T-helper 2 cell treated with Interferon-gamma antibody and Interleukin-4, amounts not matched to agents 100 ng/mL and 5 ng/mL, for 36 hours (primary cell): ENCODE data around the gene DAO. TPM values are rescaled to one million over a fixed set of nuclear protein-coding genes. Genes with fewer than 3 reads are reported as not detected.
"Not testable (repeated sequence)": the region's sequence is repeated elsewhere in the genome, so short reads cannot be mapped to it uniquely, and the experiment has no call there.

Source experiments
- intact Hi-C: fragments of 100-400 bp; cut with micrococcal nuclease; formaldehyde crosslinking; loops from one replicate; pipeline ENCODE4 v1.15.1; 2023
- total RNA-seq: library from RNA; stranded (reverse); gene quantifications from 2 replicates; pipeline ENCODE4 v1.2.3, GENCODE V29; 2022

The DAO gene
- total RNA-seq: not detected in 2 replicates

- intact Hi-C loops: loop anchor here (5.0 kb wide), 1 partner anchor 73 kb away; no protein-coding TSS in a partner anchor
These were observed at the start of gene DAO for GRCh38 chr12:108879615-108880254. TSS of gene DAO (plus strand) at chr12:108880092. CDS start at chr12:108885007, 4,915 bp downstream.

DNA sequence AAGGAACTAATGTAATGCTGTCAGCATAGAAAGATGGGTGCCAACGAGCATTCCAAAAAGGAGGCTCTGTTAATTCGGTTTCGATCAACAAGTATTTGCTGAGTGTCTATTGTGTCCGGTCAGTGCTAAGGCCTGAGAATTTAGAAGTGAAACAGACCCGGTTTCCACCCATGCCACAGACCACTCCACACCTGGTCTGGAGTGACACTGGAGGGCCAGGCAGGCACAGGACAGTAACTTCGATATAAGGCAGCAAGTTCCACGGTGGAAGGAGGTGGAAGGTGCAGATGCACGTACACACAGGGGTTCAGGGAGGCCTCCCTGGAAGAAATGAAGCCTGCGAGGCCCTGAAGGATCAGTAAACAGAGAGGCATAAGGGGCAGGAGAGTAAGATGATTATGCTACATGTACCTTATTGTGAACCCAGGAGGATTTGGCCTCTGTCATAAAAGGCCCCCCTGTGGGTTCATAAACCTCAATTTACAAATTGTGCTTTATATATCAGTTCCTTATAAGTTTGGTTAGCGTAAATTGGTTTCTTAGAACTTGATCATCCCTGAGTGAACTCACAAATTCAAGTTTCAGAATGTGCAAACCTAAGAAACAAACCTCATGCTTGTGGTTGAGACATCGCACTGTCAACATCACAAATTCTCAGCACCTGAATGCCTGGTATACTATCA, 48.4 kb upstream of the DAO start:
- intact Hi-C loops: no loop called here

DNA sequence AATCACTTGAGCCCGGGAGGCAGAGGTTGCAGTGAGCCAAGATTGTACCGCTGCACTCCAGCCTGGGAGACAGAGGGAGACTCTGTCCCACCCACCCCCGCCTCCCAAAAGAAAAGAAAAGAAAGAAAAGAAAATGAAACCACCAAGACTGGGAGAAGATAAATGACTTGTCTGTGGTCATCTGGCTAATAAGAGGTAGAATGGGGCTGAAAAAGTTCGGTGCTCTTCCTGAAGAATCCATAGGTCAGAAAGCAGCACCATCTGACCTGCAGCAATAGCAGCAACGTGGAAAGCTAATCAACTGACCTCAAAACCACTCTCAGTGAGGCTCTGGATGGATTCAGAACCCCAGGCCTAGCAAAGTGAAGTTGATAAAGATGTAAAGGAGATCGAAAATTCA, 47.7 kb upstream of the DAO start:
- intact Hi-C loops: no loop called here

GRCh38 chr12:108832730-108833354, 47.0 kb upstream of the DAO start:
- intact Hi-C loops: no loop called here

- intact Hi-C loops: no loop called here
These were observed 46.5 kb upstream of the DAO start for GRCh38 chr12:108833355-108833733.

- intact Hi-C loops: no loop called here
These were observed 46.0 kb upstream of the DAO start for GRCh38 chr12:108833757-108834472.

DNA sequence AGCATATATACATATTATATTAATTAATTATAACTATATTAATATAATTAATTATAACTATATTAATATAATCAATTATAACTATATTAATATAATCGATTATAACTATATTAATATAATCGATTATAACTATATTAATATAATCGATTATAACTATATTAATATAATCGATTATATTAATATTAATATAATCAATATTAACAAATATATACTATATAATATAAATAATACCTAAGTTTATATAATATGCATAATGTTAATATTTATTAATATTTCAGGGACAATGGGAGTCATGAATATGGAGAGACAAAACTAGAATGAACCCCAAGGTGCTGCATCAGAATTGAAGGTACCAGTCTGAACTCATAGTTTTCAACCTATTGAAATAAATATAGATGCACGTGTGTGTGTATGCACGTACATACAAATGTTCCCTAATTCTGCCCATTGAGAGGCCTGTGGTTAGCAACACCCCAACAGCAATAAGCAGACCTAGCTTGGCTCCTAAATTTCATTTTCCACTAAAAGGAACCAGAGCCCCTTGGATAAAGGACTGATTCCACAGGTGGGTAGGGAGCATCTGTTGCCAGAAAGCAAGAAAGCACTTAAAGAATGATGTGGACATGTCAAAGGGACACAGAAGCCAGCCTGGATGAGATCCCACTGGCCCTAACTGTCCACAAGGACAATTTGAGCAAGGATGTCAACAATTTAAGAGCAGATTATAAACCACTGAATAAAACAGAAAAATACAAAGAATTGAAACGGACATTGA, 43.8 kb upstream of the DAO start:
- intact Hi-C loops: loop anchor here (5.0 kb wide), 1 partner anchor 216 kb away; the partner anchor contains the start of gene USP30

- intact Hi-C loops: loop anchor here (5.0 kb wide), 1 partner anchor 215 kb away; the partner anchor contains the start of gene USP30
These were observed 42.7 kb upstream of the DAO start for GRCh38 chr12:108837239-108837638.

DNA sequence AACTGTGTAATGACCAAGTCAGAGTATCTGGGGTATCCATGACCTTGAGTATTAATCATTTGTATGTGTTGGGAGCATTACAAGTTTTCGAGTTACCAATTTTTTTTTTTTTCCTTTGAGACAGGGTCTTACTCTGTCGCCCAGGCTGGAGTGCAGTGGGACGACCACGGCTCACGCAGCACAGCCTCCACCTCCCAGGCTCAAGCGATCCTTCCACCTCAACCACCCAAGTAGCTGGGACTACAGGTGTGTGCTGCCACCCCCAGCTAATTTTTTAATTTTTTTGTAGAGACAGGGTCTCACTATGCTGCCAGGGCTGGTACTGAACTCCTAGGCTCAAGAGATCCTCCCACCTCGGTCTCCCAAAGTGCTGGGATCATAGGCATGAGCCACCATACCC, 42.2 kb upstream of the DAO start:
- intact Hi-C loops: loop anchor here (1.0 to 5.0 kb wide), 3 partner anchors 19 to 215 kb away; partner anchors contain the start of genes CORO1C and USP30

DNA sequence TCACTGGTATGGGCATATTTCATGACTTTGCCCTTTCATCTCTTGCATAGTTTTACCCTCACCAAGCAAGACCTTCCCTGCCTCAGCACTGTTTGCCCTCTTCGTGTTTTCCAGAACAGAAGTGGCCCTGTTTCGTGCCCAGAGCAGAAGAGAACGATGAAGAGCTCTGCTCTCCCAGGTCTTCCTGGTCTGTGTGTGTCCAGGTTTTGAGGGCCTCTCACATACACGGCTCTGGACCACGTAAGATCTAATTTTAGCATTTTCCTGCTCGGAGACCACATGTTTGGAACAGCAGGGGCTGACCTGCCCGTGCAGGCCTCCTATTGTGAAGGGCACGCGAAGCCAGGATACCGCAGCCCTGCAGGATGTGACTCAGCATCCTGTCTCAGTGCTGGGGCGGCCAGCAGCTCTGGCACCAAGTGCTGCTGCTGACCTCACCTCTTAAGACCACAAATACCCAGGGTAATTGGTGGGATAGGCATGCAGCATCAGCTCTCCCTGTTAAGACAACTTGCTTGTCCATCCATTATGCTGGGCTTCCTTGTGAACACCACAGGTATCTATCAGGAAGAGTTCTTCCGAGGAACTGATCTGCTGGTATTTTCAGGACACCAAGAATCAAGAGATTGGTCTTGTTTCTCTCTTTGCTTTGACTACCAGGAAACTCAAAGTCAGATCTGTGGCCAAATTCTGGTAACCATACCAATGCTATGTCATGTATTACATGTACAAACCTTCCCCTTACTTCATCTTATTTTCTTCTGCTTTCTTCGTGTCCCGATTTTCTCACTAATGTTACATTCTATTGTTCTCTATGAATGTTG, 41.5 kb upstream of the DAO start:
- intact Hi-C loops: loop anchor here (1.0 to 5.0 kb wide), 3 partner anchors 18 to 214 kb away; partner anchors contain the start of genes CORO1C and USP30

DNA sequence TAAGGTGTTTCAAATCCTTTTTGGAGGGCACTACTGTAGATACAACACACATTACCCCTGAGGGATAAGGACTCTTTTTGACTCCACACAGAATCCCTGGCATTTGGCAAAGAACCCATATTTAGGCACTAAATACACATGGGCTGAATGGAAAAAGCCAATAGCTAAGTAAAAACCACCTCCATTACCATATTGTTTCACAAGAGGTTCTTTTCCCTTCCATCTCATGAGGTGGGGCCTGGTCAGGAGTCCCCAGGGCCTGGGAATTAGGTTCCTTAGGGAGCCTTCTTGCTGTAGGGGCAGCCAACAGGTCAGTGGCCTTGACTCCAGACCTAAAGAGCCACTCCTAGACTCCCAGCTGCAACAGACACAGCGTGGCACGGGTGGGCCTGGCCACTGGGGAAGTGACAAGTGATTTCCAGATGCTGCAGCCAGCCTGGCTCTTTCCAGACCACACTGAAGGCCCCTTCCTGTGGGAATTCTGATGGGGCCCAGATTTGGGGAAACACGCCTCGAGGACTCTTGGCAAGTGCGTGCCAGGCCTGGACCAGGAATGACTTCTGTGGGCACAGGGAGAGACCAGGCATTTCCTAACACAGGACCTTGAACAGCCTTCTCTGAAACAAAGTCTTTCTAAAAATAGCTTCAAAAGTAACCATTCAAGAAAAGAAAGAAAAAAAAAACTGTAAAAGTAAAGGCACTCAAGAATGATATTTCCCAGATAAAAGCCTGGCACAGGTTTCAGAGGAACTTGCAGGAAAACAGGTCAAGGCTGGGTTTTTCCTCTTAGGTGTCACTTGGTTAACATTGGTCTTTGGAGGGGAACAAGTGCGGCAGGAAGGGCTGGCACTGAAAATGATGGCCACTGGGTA, 40.6 kb upstream of the DAO start:
- intact Hi-C loops: loop anchor here (2.0 to 5.0 kb wide), 2 partner anchors 108 to 213 kb away; partner anchors contain the start of genes CORO1C and USP30

DNA sequence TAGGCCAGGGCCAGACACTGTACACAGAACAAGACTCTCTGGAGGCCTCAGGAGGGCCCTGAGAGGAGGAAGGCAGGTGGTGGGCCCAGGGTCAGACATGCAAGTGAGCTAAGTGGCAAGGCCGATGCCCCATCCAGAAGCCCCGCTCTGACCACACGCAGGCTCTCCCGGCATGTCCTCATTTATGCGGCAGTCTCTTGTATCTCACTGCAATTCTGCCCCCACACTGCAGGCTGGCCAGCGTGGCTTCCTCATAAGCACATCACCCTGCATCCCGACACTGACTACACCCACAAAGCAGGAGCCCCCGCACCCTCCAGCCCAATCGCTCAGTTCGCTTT, 40.0 kb upstream of the DAO start:
- intact Hi-C loops: loop anchor here (2.0 to 5.0 kb wide), 2 partner anchors 109 to 212 kb away; partner anchors contain the start of genes CORO1C and USP30

DNA sequence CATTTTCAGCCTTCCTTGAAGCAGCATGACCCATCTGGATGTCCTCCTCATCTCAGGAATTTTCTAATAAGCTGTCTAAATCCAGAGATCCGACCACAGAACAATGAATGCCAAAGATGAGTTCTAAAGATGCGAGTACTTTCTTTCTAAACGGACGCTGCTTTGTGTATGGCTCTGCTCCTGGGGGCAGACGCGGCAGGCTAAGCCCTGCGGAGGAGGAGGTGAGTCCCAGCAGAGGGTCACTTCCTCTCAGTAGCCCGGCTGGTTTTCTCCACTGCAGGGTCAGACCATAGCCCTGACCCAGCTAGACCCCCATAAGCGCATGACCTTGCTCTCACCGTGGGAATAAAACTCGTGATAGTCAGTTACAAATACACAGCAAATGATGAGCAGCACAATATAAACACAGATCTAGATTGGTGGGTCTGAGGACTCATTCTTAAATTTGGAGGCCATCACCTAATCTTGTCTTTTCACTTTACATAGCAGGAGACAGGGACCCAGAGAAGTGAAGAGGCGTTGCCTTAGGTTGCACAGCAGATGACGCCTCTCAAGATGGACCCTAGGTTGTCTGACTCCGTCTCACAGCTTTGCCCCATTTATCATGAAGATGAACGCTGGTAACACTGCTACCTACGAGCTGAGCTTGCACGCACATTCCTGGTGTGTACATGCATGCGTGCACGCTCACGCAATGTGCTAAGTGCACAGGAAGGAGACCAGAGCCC, 39.1 kb upstream of the DAO start:
- intact Hi-C loops: no loop called here

GRCh38 chr12:108841825-108842224, 38.1 kb upstream of the DAO start:
- intact Hi-C loops: not testable (repeated sequence)

- intact Hi-C loops: no loop called here
These were observed 37.5 kb upstream of the DAO start for GRCh38 chr12:108842361-108842760.

- intact Hi-C loops: no loop called here
These were observed 36.7 kb upstream of the DAO start for GRCh38 chr12:108843187-108843586.

- intact Hi-C loops: no loop called here
These were observed 34.2 kb upstream of the DAO start for GRCh38 chr12:108845696-108846095.

DNA sequence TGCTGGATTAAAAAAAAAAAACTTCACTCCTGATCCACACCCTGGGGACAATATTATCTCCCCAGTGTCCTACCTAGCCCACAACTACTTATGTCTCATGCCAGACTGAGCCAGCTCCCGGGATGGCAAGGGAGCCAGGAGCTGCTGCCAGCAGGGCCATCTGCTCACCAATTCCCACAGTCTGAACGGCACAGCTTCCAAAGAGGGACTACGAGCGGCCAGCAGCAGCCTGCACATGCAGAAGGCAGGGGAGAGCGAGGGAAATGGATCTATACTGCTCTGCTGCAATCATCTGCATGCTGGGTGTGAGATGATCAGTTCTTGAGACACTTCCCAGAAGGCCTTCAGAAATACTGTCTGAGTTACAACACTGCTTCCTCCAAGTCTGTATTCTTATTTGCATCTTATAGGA, 33.6 kb upstream of the DAO start:
- intact Hi-C loops: no loop called here
